22Rv1 (cell line): ENCODE data around the gene OR10Z1.

Source experiments
- ZFX ChIP-seq: fragments of 450-650 bp; IDR thresholded peaks from 2 replicates; pipeline ENCODE4 v1.6.1; 2017; ENCODE audit warnings: antibody characterized with exemption, borderline replicate concordance
- TF ChIP-seq, protein P1 (sequence below): fragments of 450-650 bp; IDR thresholded peaks from 2 replicates; pipeline ENCODE4 v1.5.1; 2017; ENCODE audit warnings: mild to moderate bottlenecking

DNA sequence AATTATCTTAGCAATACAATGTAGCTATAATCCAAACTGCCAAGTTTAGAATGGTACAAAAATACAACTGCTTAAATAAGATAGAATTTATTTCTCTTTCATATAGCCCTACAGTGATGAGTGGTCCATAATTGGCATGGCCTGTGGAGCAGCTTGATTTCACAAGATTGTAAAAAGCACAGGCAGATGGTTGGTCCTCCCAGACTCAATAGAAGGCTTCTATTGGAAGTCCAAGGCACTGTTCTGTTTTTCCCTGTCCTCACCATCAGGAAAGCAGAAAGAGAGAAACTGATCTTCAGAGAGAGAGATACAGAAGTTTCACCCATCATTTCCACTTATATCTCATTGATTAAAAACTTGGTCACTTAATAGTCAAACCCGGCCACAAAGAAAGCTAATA, 32.8 kb upstream of the OR10Z1 start:
- TF ChIP-seq, protein P1, sequence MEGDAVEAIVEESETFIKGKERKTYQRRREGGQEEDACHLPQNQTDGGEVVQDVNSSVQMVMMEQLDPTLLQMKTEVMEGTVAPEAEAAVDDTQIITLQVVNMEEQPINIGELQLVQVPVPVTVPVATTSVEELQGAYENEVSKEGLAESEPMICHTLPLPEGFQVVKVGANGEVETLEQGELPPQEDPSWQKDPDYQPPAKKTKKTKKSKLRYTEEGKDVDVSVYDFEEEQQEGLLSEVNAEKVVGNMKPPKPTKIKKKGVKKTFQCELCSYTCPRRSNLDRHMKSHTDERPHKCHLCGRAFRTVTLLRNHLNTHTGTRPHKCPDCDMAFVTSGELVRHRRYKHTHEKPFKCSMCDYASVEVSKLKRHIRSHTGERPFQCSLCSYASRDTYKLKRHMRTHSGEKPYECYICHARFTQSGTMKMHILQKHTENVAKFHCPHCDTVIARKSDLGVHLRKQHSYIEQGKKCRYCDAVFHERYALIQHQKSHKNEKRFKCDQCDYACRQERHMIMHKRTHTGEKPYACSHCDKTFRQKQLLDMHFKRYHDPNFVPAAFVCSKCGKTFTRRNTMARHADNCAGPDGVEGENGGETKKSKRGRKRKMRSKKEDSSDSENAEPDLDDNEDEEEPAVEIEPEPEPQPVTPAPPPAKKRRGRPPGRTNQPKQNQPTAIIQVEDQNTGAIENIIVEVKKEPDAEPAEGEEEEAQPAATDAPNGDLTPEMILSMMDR, result no peak
- TF ChIP-seq ZFX, result no peak
